Thoracic aorta (tissue), 2 donors: ENCODE data around the gene CENPP. TPM values are rescaled to one million over a fixed set of nuclear protein-coding genes. Genes with fewer than 3 reads are reported as not detected.
"Not testable (repeated sequence)": the region's sequence is repeated elsewhere in the genome, so short reads cannot be mapped to it uniquely, and the experiment has no call there.

Experiments
- ATAC-seq: fragments of 150-250 bp; one replicate; pipeline ENCODE4 v1.8.0; 2017; ENCODE audit warnings: low read depth; ENCODE audit not compliant: insufficient number of reproducible peaks, low FRiP score
- DNase-seq: peaks from one replicate; pipeline ENCODE4 v3.0.0-alpha.2; 2020; ENCODE audit warnings: low spot score
- H3K27ac ChIP-seq, 2 donors: fragments of 200-600 bp; sonication (generic); 1 replicate in 1 of 2; 2 replicates in 1 of 2; pipeline ENCODE4 v1.5.1; 2016; ENCODE audit warnings: mild to moderate bottlenecking in 2 of 2, moderate library complexity in 2 of 2
- H3K27me3 ChIP-seq: fragments of 200-600 bp; sonication (generic); replicated peaks from 2 replicates; pipeline ENCODE4 v1.6.0; 2016; ENCODE audit warnings: mild to moderate bottlenecking; ENCODE audit not compliant: insufficient read depth
- H3K36me3 ChIP-seq: fragments of 200-600 bp; sonication (generic); one replicate; pipeline ENCODE4 v1.5.1; 2016
- H3K4me1 ChIP-seq, 2 donors: fragments of 200-600 bp; sonication (generic); 1 replicate in 1 of 2; 2 replicates in 1 of 2; pipeline versions ENCODE4 v1.5.1 to v1.6.0; 2016; ENCODE audit warnings: low read depth in 2 of 2, mild to moderate bottlenecking in 1 of 2; ENCODE audit not compliant: control insufficient read depth in 1 of 2
- H3K4me3 ChIP-seq: fragments of 200-600 bp; sonication (generic); 2 replicates; pipeline ENCODE4 v1.5.1; 2016; ENCODE audit warnings: mild to moderate bottlenecking
- H3K9me3 ChIP-seq: fragments of 200-600 bp; sonication (generic); 2 replicates; pipeline ENCODE4 v1.5.1; 2016
- total RNA-seq, 2 donors: library from RNA; depleted of rRNA; stranded (reverse); fragments of >200 nt; gene quantifications; one replicate each; pipeline versions ENCODE4 v1.1.0 to v1.2.3, GENCODE V29; 2016
- TF ChIP-seq, protein P1 (sequence below): fragments of 200-600 bp; sonication (generic); IDR thresholded peaks from one replicate; pipeline ENCODE4 v1.5.1; 2019; ENCODE audit warnings: antibody characterized with exemption

Gene CENPP
- total RNA-seq, 2 donors from 2014 or later = 3.8 to 13.6 TPM

DNA sequence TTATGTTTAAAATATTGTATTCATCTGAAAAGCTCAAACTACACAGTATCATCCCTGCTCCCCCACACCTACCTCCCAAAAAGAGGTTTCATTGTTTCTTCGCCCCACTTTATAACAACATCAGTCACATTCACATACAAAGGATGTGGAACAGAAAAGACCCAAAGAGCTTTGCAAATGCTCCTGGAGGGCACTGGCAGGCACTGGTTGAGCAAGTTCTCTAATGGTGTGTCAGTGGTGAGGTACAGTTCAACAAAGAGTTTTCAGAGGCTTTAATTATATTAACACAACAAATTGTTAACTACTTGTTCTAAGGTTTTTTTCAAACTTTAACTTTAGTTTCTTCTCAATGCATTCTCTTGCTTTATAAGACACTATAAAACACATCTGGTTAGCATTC lies 264.2 kb downstream of the CENPP start:
- no peaks in the 10 kb centered on the region for H3K9me3 ChIP-seq
- H3K4me1 ChIP-seq = peaks cover 20 to 45% of the 10 kb centered on the region in 2 donors
- no peaks in the 10 kb centered on the region for H3K27me3 ChIP-seq
- no peak overlapping the region for H3K4me3 ChIP-seq
- TF ChIP-seq, protein P1, sequence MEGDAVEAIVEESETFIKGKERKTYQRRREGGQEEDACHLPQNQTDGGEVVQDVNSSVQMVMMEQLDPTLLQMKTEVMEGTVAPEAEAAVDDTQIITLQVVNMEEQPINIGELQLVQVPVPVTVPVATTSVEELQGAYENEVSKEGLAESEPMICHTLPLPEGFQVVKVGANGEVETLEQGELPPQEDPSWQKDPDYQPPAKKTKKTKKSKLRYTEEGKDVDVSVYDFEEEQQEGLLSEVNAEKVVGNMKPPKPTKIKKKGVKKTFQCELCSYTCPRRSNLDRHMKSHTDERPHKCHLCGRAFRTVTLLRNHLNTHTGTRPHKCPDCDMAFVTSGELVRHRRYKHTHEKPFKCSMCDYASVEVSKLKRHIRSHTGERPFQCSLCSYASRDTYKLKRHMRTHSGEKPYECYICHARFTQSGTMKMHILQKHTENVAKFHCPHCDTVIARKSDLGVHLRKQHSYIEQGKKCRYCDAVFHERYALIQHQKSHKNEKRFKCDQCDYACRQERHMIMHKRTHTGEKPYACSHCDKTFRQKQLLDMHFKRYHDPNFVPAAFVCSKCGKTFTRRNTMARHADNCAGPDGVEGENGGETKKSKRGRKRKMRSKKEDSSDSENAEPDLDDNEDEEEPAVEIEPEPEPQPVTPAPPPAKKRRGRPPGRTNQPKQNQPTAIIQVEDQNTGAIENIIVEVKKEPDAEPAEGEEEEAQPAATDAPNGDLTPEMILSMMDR = no peak
- peak overlapping the region in 1 of 2 donors; percentile 40 for H3K27ac ChIP-seq
- no peak for DNase-seq
- no peaks in the 10 kb centered on the region for H3K36me3 ChIP-seq
- no peak for ATAC-seq

DNA sequence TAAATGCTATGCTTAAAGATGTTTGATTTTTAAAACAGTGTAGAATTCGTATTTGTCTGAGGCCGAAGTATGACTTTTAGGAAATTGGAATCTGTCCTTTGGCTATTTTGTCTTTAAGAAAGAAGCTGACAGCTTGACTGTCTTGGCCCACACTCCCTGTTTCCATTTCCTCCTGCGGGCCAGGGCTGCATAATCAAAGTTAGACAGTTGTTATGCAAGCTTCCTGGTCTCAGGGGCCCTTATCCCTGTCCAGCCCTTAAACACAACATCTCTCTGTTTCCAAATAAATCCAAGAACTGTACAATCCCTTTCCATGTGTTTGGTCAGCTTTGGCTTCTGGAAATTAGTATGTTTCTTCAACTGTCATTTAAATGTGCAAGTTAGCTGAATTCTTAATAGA lies 264.6 kb downstream of the CENPP start:
- peaks cover 20 to 45% of the 10 kb centered on the region in 2 donors for H3K4me1 ChIP-seq
- no peaks in the 10 kb centered on the region for H3K36me3 ChIP-seq
- no peaks in the 10 kb centered on the region for H3K27me3 ChIP-seq
- DNase-seq (no peak), ATAC-seq (no peak)
- no peaks in the 10 kb centered on the region for H3K9me3 ChIP-seq
- H3K27ac ChIP-seq = peak overlapping the region in 1 of 2 donors; percentile 40
- TF ChIP-seq, protein P1 = no peak
- no peak overlapping the region for H3K4me3 ChIP-seq

DNA sequence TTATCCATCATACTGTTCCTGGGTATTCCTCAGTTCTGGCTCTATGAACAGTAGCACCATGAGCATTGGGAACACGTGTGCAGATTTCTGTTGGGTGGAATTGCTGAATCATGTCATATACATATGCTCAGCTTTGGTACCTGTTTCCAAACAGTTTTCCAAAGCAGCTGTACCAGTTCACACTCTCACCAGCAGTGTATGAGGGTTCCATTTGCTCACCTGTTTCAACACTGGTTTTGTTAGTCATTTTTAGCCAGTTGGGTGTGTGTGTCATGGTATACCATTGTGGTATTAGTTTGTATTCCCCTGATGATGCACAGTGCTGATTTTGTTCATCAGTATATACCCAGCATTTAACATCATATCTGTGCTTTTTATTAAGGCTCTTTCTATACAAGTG lies 266.8 kb downstream of the CENPP start:
- ATAC-seq (no peak), DNase-seq (no peak)
- Histone ChIP-seq H3K9me3 (no peaks in the 10 kb centered on the region), H3K36me3 (no peaks in the 10 kb centered on the region), H3K27ac (peak overlapping the region; percentile 70 to 71), H3K4me1 (peaks cover 20 to 60% of the 10 kb centered on the region in 2 donors), H3K27me3 (no peaks in the 10 kb centered on the region), H3K4me3 (no peak overlapping the region)
- TF ChIP-seq, protein P1 = no peak

DNA sequence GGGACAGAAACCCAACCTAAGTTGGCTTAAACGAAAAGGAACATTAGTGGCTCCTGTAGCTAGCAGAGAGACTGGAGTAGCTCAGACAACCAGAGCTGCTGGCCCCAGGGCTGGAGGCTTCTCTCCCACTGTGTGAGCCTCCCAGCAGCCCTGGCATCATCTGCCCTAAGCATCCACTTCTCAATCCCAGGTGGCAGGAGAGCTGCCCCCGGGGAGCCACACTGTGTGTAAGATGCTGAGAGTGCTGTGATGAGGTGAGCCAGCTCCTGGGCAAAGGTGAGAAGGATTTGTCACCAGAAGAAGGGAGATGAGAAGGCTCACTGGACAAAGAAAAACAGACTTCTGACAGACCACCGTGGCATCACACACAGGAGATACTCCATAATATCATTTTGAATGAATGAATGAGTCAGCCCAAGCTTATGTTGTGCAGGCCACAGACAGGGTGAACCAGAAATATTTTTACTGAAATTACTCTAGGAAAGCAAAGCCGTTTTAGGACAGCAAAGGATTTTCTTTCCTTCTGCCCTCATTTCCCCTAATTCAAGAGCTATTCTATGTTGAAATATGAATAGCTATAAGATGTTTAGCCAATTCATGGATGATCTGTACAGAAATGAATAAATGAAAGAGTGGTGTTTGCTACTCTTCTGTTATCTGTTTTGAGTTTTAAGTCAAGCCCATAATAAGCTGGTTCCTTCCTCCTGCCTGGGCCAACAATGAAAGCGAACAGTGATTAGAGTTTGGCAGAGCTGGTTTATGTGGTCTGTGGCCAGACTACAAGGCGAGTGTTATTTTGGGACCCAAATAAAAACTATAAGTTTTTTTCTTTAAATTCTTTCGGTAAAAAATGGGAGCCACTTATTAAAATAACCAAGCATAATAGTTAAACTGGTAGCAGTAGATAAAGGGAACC lies 267.5 kb downstream of the CENPP start:
- DNase-seq (no peak), ATAC-seq (no peak)
- H3K27me3 ChIP-seq = no peaks in the 10 kb centered on the region
- TF ChIP-seq, protein P1 = no peak
- no peaks in the 10 kb centered on the region for H3K9me3 ChIP-seq
- H3K27ac ChIP-seq = peak overlapping the region; percentile 70 to 71
- peak overlapping the region; percentile 5 for H3K4me3 ChIP-seq
- no peaks in the 10 kb centered on the region for H3K36me3 ChIP-seq
- peaks cover 26 to 66% of the 10 kb centered on the region in 2 donors for H3K4me1 ChIP-seq

DNA sequence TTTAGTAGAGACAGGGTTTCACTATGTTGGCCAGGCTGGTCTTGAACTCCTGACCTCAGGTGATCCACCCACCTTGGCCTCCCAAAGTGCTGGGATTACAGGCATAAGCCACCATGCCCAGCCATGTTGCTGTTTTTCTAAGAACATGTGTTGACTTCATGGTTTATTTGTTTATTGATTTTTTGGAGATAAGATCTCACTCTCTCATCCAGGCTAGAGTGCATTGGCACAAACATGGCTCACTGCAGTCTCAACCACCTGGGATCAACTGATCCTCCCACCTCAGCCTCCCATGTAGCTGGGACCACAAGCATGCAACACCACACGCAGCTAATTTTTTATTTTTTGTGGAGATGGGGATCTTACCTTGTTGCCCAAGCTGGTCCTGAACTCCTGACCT lies 269.3 kb downstream of the CENPP start:
- peaks cover 29 to 79% of the 10 kb centered on the region in 2 donors for H3K4me1 ChIP-seq
- H3K36me3 ChIP-seq, H3K27me3 ChIP-seq, ATAC-seq, H3K27ac ChIP-seq, H3K9me3 ChIP-seq, DNase-seq, H3K4me3 ChIP-seq: not testable (repeated sequence)
